ENCODE data around the gene EPHB2.

DNA sequence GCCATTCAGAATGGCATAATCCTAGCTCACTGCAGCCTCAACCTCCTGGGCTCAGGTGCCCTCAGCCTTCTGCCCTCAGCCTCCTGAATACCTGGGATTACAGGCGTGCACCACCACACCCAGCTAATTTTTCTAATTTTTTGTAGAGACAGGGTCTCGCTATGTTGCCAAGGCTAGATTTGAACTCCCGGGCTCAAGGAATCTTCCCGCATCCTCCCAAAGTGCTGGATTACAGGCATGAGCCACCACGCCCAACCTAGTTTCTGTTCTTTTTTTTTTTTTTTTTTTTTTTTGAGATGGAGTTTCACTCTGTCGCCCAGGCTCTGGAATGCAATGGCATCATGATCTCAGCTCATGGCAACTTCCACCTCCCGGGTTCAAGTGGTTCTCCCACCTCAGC is 153.1 kb downstream of the EPHB2 start:
- no peak for TF ChIP-seq TAF1 (IDR thresholded peaks at IDR 0.05; ENCODE audit: low read depth)
- TF ChIP-seq FOXM1 (IDR thresholded peaks at IDR 0.05; ENCODE audit: borderline replicate concordance, low read depth): no peak
- TF ChIP-seq, protein P1, sequence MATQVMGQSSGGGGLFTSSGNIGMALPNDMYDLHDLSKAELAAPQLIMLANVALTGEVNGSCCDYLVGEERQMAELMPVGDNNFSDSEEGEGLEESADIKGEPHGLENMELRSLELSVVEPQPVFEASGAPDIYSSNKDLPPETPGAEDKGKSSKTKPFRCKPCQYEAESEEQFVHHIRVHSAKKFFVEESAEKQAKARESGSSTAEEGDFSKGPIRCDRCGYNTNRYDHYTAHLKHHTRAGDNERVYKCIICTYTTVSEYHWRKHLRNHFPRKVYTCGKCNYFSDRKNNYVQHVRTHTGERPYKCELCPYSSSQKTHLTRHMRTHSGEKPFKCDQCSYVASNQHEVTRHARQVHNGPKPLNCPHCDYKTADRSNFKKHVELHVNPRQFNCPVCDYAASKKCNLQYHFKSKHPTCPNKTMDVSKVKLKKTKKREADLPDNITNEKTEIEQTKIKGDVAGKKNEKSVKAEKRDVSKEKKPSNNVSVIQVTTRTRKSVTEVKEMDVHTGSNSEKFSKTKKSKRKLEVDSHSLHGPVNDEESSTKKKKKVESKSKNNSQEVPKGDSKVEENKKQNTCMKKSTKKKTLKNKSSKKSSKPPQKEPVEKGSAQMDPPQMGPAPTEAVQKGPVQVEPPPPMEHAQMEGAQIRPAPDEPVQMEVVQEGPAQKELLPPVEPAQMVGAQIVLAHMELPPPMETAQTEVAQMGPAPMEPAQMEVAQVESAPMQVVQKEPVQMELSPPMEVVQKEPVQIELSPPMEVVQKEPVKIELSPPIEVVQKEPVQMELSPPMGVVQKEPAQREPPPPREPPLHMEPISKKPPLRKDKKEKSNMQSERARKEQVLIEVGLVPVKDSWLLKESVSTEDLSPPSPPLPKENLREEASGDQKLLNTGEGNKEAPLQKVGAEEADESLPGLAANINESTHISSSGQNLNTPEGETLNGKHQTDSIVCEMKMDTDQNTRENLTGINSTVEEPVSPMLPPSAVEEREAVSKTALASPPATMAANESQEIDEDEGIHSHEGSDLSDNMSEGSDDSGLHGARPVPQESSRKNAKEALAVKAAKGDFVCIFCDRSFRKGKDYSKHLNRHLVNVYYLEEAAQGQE (IDR thresholded peaks at IDR 0.05; ENCODE audit: low read depth): no peak
- TF ChIP-seq EGR1 (IDR thresholded peaks at IDR 0.05): no peak
- no peak for TF ChIP-seq EP300 (IDR thresholded peaks at IDR 0.05; ENCODE audit: borderline replicate concordance)
- TF ChIP-seq YY1 (IDR thresholded peaks at IDR 0.05; ENCODE audit: low read depth): no peak
- no peak for TF ChIP-seq NFIC (IDR thresholded peaks at IDR 0.05)
- TF ChIP-seq, protein P2, sequence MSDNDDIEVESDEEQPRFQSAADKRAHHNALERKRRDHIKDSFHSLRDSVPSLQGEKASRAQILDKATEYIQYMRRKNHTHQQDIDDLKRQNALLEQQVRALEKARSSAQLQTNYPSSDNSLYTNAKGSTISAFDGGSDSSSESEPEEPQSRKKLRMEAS (IDR thresholded peaks at IDR 0.05): no peak
- no peak for TF ChIP-seq CEBPB (IDR thresholded peaks at IDR 0.05)
- TF ChIP-seq RAD21 (IDR thresholded peaks at IDR 0.05; ENCODE audit: low read depth): no peak
- TF ChIP-seq TCF12 (IDR thresholded peaks at IDR 0.05; ENCODE audit: low read depth): no peak
- no peak for TF ChIP-seq ZBTB7A (IDR thresholded peaks at IDR 0.05; ENCODE audit: low read depth)

All from Ishikawa (cell line).